GM13977 (cell line): ENCODE results near the gene PCSK5.

Source experiments
- DNase-seq: peaks from one replicate; pipeline ENCODE4 v3.0.0; 2012; ENCODE audit warnings: low spot score
- CTCF ChIP-seq: IDR thresholded peaks from 2 replicates; pipeline ENCODE4 v1.5.1; 2012; ENCODE audit warnings: mild to moderate bottlenecking, control low read depth; ENCODE audit not compliant: insufficient read depth; ENCODE audit errors: extremely low read depth, missing control alignments
- in situ Hi-C: fragments of 300-500 bp; cut with MboI; formaldehyde crosslinking; loops from one replicate; pipeline ENCODE4 v1.12.0; 2022; ENCODE audit warnings: low sequenced_read_pairs, low pct_unique_long_range_greater_than_20kb, mixed read lengths, inconsistent platforms; ENCODE audit not compliant: unreplicated experiment

PCSK5 gene

DNA sequence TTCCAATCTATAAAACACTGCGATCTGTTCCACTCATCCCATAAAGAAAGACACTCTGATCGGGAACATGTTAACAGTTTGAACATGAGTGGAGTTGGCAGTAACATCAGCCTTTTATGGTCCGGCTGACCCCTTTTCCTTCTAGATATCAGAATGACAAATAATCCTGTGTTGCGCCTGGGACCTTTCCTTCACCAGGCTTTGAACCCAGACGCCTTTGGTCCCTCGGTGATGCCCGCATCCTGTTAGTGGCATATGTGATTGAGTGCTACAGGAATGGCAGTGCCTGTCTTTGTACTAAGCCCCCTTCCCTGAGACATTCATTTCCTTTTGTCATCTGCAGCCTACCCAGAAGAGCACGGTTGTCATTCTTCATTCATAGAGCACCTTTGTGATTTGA is 209.0 kb downstream of the PCSK5 start:
- in situ Hi-C loops, result no loop called here
- no peak for DNase-seq
- TF ChIP-seq CTCF, result no peak

DNA sequence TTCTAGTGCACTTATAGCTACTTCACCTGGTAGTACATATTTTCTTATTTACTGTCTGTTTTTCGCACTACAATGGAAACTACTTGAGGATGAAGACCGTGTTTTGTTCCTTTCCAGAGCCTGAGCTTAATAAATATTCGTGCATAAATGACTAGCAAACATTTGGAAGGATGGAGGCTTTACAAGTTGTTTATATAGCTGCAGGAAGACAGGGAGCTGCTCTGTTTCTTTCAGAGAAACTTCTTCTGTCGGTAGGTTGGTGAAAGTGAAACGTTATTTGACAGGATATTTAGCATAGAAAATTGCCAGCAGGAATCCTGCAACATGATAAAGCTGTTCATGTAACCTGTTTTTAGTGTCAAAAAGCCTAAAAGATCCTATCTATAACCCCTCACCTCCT is 210.6 kb downstream of the PCSK5 start:
- TF ChIP-seq CTCF, result no peak
- in situ Hi-C loops, result no loop called here
- DNase-seq, result no peak

DNA sequence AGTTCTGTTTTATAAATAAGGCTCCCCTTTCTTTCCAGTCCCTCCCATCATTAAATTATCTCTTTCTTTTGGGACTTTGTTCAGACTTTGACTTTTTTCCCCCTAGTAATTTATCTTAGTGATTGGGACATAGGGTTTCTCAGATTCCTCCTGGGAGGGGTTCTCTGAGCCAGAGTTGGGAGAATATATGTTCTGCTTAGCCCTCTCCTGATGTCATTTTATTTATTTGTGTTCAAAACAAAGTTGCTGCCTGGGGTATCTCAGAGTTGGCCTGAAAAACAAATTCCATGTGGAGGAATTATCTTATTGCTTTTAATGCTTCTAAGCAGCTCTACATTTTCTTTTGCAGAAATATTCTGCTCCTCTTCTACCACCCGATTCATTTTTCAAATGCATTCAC is 211.0 kb downstream of the PCSK5 start:
- DNase-seq, result no peak
- TF ChIP-seq CTCF, result no peak
- in situ Hi-C loops, result no loop called here

DNA sequence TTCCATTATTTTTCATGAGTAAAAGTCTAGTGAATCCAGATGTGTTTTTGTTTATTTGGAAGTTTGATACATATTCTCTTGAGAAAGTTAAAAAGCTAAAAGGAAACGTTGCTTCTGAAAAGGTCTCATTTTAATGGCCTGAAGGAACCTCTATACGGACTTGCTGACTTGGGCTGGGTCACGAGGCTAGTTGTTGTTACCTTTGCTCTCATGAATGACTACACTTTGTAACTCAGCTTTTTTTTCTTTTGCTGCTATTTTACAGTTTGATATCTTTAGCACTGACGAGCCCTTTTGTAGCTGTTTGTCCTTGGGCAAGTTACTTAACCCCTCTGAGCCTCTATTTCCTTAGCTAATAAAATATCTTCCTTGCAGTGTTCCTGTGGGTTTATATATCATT is 211.5 kb downstream of the PCSK5 start:
- no peak for DNase-seq
- in situ Hi-C loops, result no loop called here
- TF ChIP-seq CTCF, result no peak

GRCh38 chr9:76103531-76104315 is 213.2 kb downstream of the PCSK5 start:
- TF ChIP-seq CTCF, result no peak
- in situ Hi-C loops, result no loop called here
- DNase-seq, result no peak

DNA sequence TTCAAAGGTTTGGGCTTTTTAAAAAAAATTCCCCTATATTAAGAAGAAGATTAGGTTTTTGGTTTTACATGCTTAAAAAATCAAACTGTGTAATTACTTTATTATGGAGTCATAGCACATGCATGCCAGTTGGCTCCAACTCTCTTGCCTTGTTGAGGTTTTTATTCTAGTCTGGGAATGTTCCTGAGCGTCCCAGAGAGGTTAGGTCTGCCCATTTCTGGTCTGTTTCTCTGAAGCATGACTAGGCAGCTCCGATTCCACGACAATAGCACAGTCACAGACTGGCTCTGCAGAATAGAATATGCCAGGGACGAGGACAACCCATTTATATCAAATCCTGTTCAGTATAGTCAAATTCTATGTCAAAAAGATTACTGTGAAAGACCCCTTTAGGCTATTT is 217.0 kb downstream of the PCSK5 start:
- no peak for DNase-seq
- in situ Hi-C loops, result no loop called here
- TF ChIP-seq CTCF, result no peak
